ENCODE measurements around the gene HMBS.

The HMBS gene

DNA sequence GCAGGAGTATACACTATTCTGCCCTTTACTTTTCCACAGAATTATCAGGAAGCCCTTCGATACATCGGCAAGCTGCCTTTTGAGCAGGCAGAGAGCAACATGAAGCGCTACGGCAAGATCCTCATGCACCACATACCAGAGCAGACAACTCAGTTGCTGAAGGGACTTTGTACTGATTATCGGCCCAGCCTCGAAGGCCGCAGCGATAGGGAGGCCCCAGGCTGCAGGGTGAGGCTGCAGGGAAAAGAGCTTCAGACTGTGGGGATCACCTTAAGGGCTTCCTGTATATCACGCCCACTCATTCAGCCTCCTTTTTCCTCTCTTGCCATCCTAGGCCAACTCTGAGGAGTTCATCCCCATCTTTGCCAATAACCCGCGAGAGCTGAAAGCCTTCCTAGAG lies 6.8 kb upstream of the HMBS start:
- DNase-seq = no peak

DNA sequence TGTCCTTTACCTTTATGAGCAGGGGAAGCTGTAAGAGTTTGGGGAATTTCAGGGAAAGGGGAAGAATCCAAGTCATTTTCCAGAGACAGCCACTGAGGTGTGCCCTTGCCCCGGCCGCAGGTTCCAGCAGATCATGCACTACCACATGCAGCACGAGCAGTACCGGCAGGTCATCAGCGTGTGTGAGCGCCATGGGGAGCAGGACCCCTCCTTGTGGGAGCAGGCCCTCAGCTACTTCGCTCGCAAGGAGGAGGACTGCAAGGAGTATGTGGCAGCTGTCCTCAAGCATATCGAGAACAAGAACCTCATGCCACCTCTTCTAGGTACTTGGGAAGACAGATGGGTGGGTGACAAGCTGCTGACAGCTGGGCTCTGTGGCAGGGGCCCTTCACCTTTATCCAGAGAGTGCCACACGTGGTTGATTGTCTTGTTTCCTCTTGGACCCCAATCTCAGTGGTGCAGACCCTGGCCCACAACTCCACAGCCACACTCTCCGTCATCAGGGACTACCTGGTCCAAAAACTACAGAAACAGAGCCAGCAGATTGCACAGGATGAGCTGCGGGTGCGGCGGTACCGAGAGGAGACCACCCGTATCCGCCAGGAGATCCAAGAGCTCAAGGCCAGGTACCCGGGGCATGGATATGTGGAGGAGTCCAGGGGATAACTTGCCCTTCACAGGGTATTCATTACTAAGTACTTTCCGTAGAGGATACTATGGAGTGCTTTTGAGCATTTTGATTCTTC lies 5.8 kb upstream of the HMBS start:
- no peak for DNase-seq

DNA sequence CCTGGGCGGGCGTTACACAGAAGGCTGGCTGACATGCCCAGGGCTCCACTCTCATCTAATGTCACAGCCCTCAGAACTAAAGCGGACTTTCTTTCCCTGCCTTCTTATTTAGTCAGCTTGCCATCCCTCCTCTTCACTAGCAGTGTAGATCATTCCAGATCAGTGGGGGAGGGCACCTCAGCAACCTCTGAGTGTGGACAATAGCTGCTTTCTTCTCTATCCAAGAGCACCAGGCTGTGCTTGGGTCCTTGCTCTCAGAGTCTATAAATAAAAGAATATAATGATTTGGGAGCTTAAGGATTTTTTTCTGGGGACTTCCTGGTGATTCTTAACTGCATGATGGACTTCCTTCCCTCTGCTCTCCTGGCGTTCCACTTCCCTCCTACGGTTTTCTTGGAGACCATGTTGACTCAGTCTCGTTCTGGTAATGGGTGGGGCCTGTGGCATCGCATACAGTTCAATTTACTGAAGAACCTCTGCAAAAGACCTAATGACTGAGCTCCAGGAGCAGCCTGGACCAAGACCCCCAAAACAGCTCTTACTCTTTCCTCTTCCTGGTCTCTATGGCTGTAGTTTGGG lies 2.9 kb upstream of the HMBS start:
- DNase-seq = no peak

DNA sequence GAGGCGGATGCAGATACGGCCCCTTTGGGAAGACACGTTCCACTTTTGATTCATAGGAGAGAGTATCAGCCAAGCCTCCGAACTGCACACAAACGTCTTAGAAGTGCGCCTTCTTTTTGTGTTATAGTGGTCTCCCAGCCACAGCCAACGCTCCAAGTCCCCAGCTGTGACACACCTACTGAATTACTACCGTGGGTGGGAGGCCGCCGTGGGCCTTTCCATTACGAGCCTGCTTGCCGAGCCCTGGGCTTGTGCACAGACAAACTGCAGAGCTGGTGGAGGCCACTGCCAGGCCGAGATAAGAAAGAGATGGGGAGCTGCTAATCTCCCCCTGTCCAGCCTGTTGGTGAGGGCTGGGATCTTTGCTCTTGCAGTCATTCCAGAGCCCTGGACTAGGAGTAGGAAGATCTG lies 761 bp downstream of the HMBS start:
- no peak for DNase-seq

- no peak for DNase-seq
Measured at GRCh38 chr11:119087123-119087522, 2.4 kb downstream of the HMBS start.

- no peak for DNase-seq
Measured at GRCh38 chr11:119087747-119088241, 3.1 kb downstream of the HMBS start.

- no peak for DNase-seq
Measured at GRCh38 chr11:119088406-119088805, 3.7 kb downstream of the HMBS start.

- DNase-seq = no peak
Measured at GRCh38 chr11:119089319-119089718, 4.6 kb downstream of the HMBS start.

- DNase-seq = peak; percentile 23
Measured at GRCh38 chr11:119091178-119091577, 6.5 kb downstream of the HMBS start.

DNA sequence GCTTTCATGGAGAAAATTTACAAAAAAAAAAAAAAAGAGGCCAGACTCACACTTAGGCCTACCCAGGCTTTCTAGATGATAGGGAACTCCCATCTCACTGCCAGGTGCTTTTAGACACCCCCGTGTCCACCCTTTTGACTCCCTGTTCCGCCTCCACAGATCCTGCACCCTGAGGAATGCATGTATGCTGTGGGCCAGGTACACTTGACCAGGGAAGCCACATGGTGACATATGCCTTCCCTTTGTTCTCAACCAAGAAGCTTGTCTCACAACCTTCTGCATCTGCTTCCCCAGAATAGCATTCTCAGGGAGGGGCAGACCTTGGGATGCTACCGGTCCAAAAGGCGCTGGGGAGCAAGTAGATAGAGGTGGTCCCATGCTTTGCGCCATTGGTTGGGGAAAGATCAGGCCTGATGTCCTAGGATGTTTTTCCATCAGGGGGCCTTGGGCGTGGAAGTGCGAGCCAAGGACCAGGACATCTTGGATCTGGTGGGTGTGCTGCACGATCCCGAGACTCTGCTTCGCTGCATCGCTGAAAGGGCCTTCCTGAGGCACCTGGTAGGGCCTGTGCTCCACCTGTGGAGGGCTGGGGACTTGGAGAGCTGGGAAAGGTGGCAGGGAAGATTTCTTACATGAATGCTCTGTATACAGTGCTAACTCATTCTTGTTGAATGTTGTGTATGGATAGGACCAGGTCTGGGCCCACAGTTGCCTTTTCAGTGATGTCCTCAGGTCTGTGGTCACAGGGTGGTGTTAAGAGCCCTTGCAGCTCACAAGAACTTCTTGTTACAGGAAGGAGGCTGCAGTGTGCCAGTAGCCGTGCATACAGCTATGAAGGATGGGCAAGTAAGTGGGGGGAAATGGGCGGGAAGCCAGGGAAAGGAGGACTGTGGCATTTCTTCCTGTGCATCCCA lies 7.5 kb downstream of the HMBS start:
- DNase-seq = no peak

DNA sequence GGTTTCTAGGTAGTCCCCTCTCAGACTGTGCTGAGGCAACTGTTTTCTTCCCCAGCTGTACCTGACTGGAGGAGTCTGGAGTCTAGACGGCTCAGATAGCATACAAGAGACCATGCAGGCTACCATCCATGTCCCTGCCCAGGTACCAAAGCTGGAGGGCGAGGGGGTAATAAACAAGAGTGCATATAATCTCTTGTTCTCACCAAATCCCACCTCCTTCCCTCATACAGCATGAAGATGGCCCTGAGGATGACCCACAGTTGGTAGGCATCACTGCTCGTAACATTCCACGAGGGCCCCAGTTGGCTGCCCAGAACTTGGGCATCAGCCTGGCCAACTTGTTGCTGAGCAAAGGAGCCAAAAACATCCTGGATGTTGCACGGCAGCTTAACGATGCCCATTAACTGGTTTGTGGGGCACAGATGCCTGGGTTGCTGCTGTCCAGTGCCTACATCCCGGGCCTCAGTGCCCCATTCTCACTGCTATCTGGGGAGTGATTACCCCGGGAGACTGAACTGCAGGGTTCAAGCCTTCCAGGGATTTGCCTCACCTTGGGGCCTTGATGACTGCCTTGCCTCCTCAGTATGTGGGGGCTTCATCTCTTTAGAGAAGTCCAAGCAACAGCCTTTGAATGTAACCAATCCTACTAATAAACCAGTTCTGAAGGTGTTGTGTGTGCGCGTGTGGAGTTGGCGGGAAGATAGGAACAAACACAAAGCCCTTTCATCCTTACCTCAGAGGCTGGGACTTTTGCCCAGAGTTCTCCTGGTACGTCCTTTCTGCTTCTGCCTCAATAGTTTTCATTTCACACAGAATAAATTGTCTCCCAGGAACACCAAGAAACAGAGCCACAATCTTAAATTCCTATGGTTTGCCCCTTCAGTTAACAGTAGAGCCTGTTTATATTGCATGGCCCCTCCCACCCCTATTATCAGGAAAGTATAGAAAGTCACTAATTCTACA lies 8.5 kb downstream of the HMBS start:
- DNase-seq = no peak

DNA sequence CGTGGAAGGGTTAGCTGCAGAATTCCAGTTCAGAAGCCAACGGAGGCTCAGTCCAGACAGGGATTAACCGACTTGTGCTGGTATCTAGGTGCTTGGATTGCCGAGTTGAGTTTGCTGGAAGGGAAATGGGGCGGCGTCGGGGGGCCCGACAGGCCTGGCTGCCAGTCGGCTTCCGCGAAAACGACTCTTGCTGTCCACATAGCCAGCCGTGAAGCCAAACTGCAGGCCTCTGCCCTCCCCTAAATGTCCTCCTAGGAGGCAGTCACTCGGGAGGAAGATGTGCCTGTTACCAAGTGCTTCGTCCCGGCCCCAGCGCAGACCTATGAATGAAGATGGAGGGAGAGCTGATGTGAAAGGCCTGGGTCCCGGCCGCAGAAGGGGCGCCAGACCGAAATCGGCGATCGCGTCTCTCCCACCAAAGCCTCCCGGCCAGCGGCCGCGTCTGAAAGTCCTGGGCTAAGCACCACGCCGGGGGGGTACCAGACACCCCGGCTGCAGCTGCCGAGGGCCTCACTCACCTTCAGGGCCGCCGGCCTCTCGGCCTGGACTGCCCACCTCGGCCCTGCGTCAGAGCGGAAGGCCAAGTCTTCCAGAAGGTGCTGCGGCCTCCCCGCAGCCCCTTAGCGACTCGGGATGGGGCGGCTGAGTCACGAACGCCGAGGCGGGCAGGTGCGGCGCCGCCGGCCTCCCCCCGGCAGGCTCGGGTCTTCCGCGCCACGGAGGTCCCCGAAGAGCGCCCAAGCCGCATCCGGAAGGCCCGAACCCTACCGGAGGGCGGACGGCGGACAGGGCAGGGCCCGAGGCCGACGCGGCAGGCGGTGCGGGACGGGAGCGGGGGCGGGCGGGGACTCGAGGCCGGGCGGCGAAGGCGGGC lies 9.5 kb downstream of the HMBS start:
- DNase-seq = no peak

DNA sequence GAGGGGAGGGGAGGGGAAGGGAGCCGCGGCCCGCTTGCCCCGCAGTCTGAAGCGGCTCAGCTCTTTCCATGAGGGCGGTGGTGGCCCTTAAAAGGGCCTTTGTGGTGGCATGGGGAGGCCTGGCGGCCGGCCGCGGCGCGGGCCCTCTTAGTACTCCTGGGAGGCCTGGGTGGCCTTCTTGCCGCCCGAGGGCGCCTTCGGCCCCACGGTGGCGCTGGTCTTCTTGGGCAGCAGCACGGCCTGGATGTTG lies 10.1 kb downstream of the HMBS start:
- DNase-seq = no peak

- DNase-seq = peak; percentile 95
Measured at GRCh38 chr11:119095066-119095880, 10.6 kb downstream of the HMBS start.

DNA sequence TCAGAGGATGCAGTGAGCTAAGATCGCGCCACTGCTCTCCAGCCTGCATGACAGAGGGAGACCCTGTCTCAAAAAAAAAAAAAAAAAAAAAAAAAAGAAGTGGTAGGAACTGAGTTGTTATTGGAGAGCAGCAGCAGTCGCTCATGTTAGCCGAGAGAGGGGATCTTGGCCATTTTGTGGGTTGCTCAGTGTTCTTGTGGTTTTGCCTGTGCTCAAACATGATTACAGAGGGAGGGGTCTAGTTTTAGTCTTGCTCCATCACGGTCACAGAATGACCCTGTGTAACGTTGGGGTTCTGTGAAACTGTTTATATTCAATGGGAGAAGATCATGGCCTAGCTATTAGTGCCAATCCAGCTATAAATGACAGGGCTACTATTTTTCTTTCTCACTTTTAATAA lies 15.0 kb downstream of the HMBS start:
- DNase-seq = no peak

DNA sequence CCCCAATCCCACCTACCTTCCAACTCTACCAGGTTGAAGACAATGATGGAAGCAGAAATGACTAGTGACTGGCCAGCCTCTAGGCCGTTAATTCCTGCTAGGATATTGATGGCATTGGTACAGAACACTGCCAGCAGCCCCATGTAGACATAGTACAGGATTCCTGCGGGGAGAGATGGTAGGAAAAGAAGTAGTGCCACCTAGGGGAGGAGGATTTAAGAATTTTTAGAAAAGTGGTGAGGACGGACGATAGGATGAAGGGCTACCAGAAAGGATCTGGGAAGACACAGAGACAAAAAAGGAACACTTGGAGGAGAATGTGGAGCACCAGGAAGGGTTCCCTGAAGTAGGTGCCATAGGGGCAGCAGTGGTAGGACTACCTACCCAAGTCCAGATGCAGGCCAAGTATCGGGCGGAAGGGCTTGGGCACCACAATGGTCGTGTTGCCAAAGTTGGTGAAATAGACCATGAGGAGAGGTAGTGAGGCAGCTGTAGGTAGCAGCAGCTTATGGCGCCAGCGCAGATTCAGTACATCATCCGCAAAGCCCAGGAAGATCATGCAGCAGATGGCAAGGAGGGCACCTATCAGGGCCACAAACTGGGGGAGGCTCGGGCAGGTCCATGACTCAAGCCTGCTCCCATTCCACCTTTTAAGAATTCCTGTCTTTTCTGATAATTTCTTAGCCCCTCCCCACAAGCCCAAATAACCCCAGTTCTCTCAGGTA lies 15.7 kb downstream of the HMBS start:
- peak; percentile 32 for DNase-seq

DNA sequence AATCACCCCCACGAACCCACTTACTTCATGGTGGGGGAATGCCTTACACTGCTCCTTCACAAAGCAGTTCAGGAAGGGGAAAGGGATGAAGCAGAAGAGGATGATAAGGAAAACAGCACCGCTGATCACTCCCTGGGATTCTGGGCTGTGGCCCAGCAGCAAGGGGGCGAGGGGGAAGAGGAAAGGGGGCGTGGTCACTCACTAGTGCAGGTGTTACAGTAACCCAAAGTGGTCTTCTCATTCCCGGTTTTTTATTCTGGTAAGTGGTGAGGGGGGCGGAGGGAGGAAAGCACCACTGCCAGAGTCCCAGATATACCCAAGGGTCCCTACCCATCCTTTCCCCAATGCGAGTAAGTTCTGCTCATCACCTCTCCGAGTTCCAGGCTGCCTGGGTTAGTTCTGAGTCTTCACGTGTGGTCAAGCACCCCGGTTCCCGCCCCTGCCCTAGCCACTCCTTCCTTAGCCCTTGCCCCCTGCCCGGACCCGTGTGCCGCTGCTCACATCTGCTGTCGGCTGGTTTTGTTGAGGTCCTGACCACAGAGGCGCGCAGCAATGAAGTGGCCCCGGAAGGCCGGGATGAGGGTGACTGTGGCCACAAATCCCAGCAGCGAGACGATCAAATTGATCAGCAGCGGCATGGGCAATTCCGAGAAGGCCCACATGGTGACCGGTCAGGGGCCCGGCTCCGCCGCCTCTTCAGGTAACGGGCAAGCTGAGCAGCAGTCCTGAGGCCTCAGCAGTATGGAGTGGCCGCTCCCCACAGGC lies 16.5 kb downstream of the HMBS start:
- no peak for DNase-seq

- peak; percentile 91 for DNase-seq
Measured at GRCh38 chr11:119101759-119102423, 17.2 kb downstream of the HMBS start, which contains the start of gene DPAGT1. TSS of gene DPAGT1 (minus strand) at chr11:119101853. CDS start at chr11:119101655, 198 bp downstream.

All from NCI-H524 treated with DMSO at 0.1 percent for 48 hours (cell line).